ENCODE results near the gene SMAD1. TPM values are rescaled to one million over a fixed set of nuclear protein-coding genes. Genes with fewer than 3 reads are reported as not detected.
A peak's percentile ranks its signal among the peaks of the same experiment; 100 is the strongest.

SMAD1 gene
- total and polyA plus RNA-seq, 8 donors, result 2.6 to 19.3 (median 14.0) TPM

DNA sequence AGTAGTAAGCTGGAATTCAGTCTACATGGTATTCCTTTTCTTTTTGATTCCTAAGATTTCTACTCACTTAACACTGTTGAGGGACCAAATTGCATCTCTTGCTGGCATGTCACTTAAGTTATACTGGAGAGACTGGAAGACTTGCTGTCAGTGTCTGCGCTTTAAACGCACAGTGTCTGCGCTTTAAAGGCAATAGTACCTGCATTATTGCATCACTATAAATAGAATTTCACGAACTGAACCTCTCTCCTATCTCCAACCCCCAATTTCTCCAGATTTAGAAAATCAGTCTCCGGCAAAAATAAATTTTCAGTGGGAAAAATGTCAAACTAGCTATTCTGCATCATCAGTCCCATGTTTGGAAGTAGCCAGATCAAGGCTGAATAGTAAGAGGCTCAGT, 21.2 kb downstream of the SMAD1 start:
- 92 to 96% methylated on average over 5 of the region's 5 CpGs for WGBS, 2 donors
- no peak for ATAC-seq
- Histone ChIP-seq H3K9me3 (no peaks in the 10 kb centered on the region), H3K4me3 (no peak overlapping the region), H3K4me1 (peaks cover 24 to 35% (median 28%) of the 10 kb centered on the region in 3 donors), H3K36me3 (no peaks in the 10 kb centered on the region), H3K27me3 (no peaks in the 10 kb centered on the region), H3K27ac (no peak overlapping the region)
- no peak for DNase-seq
- TF ChIP-seq, protein P1, sequence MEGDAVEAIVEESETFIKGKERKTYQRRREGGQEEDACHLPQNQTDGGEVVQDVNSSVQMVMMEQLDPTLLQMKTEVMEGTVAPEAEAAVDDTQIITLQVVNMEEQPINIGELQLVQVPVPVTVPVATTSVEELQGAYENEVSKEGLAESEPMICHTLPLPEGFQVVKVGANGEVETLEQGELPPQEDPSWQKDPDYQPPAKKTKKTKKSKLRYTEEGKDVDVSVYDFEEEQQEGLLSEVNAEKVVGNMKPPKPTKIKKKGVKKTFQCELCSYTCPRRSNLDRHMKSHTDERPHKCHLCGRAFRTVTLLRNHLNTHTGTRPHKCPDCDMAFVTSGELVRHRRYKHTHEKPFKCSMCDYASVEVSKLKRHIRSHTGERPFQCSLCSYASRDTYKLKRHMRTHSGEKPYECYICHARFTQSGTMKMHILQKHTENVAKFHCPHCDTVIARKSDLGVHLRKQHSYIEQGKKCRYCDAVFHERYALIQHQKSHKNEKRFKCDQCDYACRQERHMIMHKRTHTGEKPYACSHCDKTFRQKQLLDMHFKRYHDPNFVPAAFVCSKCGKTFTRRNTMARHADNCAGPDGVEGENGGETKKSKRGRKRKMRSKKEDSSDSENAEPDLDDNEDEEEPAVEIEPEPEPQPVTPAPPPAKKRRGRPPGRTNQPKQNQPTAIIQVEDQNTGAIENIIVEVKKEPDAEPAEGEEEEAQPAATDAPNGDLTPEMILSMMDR (IDR thresholded peaks at IDR 0.05), result no peak
- intact Hi-C loops (cut with DNase I), result no loop called here
- FAIRE-seq, result no peak

DNA sequence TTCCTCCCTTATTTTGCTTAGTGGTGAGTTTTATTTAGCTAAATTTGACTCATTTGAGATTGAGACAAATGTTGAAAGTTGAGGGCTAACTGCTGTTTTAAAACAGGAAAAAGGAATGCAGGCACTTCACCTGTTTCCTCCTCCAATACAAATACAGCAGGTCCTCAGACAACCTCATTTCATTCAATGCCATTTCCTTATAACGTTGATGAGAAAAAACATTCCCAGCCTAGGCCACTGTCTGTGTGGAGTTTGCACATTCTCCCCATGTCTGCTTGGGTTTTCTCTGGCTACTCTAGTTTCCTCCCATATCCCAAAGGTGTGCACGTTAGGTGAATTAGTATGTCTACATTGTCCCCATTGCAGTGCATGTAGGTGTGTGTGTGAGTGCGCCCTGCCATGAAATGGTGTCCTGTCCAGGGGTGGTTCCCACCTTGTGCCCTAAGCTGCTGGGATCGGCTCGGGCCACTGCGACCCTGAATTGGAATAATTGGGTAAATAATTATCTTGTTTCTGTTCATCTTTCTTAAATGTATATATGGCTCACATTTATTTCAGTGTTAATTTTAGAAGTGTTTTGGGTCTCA, 21.9 kb downstream of the SMAD1 start:
- DNase-seq, result no peak
- H3K27ac ChIP-seq, result no peak overlapping the region
- ATAC-seq, result peak in 2 of 4 donors; percentile 30 to 47
- peaks cover 18 to 28% (median 27%) of the 10 kb centered on the region in 3 donors for H3K4me1 ChIP-seq
- intact Hi-C loops (cut with DNase I), result no loop called here
- no peaks in the 10 kb centered on the region for H3K9me3 ChIP-seq
- no peak overlapping the region for H3K4me3 ChIP-seq
- FAIRE-seq, result no peak
- WGBS, 2 donors, result 75 to 82% methylated on average over 6 of the region's 6 CpGs
- H3K27me3 ChIP-seq, result no peaks in the 10 kb centered on the region
- H3K36me3 ChIP-seq, result no peaks in the 10 kb centered on the region
- TF ChIP-seq, protein P1 (IDR thresholded peaks at IDR 0.05), result no peak

DNA sequence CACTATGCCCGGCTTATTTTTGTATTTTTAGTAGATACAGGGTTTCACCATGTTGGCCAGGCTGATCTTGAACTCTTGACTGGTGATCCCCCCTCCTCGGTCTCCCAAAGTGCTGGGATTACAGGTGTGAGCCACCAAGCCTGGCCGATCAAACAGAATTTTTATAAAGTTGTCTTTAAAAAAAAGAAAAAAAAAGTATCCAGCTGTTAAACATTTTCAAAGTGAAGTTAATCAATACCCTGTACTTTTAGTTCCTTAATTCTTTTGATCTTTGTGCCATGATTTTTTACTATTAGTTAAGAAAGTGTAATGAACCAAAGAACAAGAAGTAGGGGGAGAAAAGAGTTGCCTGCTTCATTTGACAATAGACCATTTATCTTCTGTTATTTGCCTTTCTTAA, 24.3 kb downstream of the SMAD1 start:
- TF ChIP-seq, protein P1 (IDR thresholded peaks at IDR 0.05), result no peak
- 69 to 85% methylated on average over 3 of the region's 3 CpGs for WGBS, 2 donors
- H3K4me1 ChIP-seq, result peaks cover 18 to 27% (median 23%) of the 10 kb centered on the region in 3 donors
- H3K4me3 ChIP-seq, result no peak overlapping the region
- no peak for DNase-seq
- intact Hi-C loops (cut with DNase I), result no loop called here
- H3K27me3 ChIP-seq, result no peaks in the 10 kb centered on the region
- FAIRE-seq, result no peak
- H3K36me3 ChIP-seq, result no peaks in the 10 kb centered on the region
- H3K9me3 ChIP-seq, result no peaks in the 10 kb centered on the region
- peak in 1 of 4 donors; percentile 21 for ATAC-seq
- peak overlapping the region in 1 of 4 donors; percentile 16 for H3K27ac ChIP-seq

DNA sequence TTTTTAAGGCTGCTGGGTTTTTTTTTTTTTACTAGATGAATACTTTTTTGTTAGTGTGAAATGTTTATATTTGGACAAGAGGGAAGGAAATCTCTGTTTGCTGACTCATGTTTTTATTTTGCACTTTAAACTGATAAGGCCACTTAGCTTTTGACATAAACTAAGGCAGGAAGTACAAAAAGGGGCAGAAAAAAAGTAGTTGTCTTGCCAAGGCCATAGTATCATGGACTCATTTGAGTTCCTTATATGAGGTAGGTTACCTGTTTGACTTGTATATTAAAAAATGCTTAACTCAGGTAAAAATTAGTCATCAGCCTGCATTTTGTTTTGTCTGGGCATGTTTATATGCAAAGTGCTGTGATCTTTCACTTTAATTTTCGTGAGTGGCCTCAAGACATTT, 26.0 kb downstream of the SMAD1 start:
- no peak for FAIRE-seq
- no peak for DNase-seq

More for the DNA sequence above, 26.0 kb downstream of the SMAD1 start:
- Histone ChIP-seq H3K9me3 (no peaks in the 10 kb centered on the region), H3K4me3 (no peak overlapping the region), H3K27me3 (no peaks in the 10 kb centered on the region), H3K27ac (peak overlapping the region in 2 of 4 donors; percentile 14 to 25), H3K36me3 (no peaks in the 10 kb centered on the region), H3K4me1 (peaks cover 18 to 27% (median 22%) of the 10 kb centered on the region in 3 donors)
- WGBS, 2 donors, result 55 to 64% methylated on average over 1 of the region's 1 CpG
- intact Hi-C loops (cut with DNase I), result no loop called here
- TF ChIP-seq, protein P1 (IDR thresholded peaks at IDR 0.05), result no peak
- ATAC-seq, result peak; percentile 49 to 81 (median 72)

All from pancreas (tissue), 10 donors.